Upper lobe of left lung (tissue), 4 donors: ENCODE data around the gene SLC38A3.

Experiments used
- CTCF ChIP-seq, 6 experiments: fragments of 450-650 bp in 4 of 6; fragments of 200-600 bp in 2 of 6; sonication (generic) in 2 of 6; IDR thresholded peaks; one replicate each; pipeline ENCODE4 v1.5.1; 2016 to 2019; ENCODE audit warnings: antibody characterized with exemption in 6 of 6
- POLR2A ChIP-seq, 4 donors: fragments of 450-650 bp; IDR thresholded peaks; one replicate each; pipeline ENCODE4 v1.5.1; 2016 to 2017; ENCODE audit warnings: antibody characterized with exemption in 4 of 4, mild to moderate bottlenecking in 2 of 4
- POLR2AphosphoS5 ChIP-seq, 2 donors: sonication (generic); formaldehyde crosslinking; IDR thresholded peaks; one replicate each; pipeline ENCODE4 v1.5.1; 2017; ENCODE audit warnings: antibody characterized with exemption in 2 of 2

- no peak for TF ChIP-seq CTCF (IDR thresholded peaks at IDR 0.05)
- no peak for TF ChIP-seq POLR2AphosphoS5 (IDR thresholded peaks at IDR 0.05)
- TF ChIP-seq POLR2A (IDR thresholded peaks at IDR 0.05) = no peak
Observed at GRCh38 chr3:50211930-50212329, 6.9 kb downstream of the SLC38A3 start.
